Smooth muscle cell of the brain vasculature (primary cell): ENCODE data around the gene CAPS.

Experiments
- DNase-seq: peaks from one replicate; pipeline ENCODE4 v3.0.0-alpha.2; 2012; ENCODE audit warnings: low read depth, low spot score

The CAPS gene

DNA sequence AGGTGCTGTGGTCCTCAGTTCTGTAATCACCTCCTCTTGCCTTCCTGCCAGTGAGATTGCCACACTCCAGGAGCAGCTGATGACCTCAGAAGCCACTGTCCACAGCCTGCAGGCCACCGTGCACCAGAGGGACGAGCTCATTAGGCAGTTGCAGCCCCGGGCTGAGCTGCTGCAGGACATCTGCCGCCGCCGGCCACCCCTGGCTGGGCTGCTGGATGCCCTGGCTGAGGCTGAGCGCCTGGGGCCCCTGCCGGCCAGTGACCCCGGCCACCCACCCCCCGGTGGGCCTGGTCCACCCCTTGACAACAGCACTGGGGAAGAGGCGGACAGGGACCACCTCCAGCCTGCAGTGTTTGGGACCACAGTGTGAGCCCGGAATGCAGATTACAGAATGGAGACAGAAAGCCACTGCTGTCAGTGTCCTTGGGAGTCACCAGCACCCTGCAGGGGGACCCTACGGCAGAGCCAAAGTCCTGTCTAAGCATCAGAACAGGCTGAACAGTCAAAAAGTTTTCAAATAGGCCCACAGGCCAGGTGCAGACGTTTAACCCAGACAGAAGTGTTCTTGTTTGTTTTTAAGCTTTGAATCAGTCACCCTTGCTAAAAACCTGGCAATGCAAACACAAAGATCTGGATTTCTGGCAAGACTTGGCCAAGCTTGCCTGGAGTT is 5.1 kb upstream of the CAPS start:
- DNase-seq: no peak

DNA sequence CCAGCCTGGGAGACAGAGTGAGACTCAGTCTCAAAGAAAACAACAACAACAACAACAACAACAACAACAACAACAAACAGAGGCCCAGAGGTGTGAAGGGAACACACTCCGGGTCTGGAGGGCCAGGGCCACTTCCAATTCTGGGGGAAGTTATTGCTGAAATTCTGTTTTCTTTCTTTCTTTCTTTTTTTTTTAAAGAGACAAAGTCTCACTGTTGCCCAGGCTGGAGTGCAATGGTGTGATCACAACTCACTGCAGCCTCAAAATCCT is 3.5 kb upstream of the CAPS start:
- no peak for DNase-seq

DNA sequence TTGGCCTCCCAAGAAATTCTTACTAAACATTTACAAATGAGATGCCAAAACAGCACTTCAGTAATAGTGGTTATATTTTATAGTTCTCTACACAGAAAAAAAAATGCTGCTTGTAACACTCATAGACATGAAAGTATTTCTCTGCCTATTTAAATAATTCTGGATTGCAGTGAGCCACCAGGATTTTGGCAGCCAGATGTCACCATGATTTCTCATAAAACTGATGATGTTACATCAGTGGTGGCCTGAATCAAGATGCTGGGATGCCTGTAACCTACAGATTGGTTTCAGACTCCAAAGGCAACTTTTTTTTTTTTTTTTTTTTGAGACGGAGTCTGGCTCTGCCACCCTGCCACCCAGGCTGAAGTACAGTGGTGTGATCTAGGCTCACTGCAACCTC is 2.7 kb upstream of the CAPS start:
- DNase-seq: no peak

DNA sequence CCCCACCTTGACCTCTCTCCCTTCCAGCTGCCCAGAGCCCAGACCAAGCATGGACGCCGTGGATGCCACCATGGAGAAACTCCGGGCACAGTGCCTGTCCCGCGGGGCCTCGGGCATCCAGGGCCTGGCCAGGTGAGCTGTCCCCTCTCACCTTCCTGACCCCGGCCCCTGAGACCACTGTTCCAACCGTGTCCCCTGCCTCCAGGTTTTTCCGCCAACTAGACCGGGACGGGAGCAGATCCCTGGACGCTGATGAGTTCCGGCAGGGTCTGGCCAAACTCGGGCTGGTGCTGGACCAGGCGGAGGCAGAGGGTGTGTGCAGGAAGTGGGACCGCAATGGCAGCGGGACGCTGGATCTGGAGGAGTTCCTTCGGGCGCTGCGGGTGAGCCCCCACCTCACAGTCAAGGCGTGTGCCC is 312 bp downstream of the CAPS start:
- DNase-seq: no peak

DNA sequence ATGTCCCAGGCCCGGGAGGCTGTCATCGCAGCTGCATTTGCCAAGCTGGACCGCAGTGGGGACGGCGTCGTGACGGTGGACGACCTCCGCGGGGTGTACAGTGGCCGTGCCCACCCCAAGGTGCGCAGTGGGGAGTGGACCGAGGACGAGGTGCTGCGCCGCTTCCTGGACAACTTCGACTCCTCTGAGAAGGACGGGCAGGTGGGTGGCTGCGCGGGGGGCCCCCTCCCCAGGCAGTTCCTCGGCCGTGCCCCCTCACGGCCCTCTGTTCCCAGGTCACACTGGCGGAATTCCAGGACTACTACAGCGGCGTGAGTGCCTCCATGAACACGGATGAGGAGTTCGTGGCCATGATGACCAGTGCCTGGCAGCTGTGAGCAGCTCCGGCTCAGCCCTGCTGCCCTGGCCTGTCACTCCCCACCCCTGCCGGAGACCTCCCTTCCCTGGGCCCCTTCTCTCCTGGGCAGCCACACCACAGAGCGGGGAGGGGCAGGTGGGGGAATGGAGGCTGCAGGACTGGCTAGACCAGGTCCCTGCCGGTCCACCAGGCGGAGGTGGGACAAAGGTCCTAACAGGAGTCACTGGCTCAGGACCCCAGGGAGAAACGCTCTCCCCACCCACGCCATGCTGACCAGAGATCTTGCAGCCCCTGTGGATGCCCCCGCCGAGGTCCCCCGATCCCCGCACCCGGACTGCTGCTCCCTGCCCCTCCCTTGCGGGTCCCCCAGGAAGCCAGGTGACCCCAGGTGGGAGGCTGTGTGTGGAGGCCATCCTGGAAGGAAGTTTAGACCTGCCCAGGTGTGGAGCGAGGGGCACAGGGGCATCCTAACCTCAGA is 1.1 kb downstream of the CAPS start:
- DNase-seq: no peak

DNA sequence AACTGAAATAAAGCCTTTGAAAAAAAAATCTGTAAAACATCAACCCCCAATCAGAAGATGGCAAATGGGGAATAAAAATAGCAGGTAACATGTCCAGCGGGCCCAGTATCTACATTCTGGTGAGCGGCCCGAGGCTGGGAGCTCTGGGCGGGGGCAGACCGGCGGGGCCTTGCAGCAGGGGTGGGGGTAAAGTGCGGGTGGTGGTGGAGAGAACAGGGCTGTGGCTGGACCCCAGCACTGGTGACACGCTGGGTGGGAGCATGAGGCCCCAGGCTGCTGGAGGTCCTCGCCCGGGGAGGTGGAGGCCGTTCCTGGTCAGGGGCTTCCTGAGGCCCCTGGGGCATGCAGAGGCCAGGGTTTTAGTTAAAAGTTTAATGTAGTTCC is 1.7 kb downstream of the CAPS start:
- DNase-seq: no peak

DNA sequence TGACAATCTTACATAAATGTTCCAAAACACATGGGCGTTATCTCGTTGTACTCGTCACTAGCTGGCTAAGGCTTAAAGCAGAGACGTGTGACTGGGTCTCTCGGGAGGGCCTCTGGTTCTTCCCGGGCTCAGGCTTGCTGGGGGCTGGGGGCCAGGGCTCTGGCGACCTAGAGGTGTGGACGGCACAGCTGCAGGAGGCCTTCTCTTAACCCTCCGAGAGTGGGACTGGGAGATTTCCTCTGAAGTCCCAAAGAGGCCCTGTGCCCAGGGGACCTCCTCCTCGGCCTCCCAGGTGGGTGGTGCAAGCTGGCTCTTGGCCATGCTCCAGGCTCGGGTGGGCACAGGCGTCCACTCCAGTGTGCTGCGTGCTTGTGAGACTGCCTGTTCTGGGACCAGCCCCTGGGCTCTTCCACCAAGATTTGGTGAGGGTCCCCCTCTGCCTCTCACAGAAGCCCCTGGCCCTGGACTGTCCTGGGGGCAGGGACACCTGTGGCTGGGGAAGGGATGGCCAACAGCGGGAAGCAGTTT is 2.2 kb downstream of the CAPS start:
- DNase-seq: no peak

DNA sequence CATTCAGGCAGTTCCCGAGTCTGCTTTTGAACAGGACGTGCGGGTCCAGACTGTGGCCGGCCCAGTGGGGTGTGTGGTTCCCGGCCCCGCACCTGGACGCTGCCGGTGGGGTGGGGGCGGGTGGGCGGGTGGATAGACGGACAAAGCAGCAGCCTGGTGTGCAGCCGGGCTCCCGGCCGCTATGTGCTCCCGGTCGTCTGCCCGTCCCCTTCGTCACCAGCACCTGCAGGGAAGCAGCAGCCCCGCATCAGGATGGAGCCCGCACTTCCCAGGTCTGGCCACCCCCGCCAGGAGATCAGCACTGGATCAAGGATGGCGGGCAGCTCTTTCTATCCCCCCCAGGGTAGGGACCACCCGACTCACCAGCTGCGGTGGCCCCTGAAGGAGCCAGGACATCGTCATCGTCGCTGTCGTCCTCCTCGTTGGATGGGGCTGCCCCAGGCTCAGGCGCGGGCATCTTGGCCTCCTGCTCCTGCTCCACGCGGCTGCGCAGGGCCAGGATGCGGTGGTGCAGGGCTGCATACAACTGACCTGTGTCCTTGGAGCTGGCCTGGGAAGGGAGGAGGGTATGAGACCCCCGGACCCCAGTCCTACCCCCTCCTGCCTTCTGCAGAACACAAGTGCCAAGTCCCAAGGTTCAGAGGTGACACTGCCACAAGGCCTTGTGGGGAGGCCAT is 3.5 kb downstream of the CAPS start:
- DNase-seq: no peak

DNA sequence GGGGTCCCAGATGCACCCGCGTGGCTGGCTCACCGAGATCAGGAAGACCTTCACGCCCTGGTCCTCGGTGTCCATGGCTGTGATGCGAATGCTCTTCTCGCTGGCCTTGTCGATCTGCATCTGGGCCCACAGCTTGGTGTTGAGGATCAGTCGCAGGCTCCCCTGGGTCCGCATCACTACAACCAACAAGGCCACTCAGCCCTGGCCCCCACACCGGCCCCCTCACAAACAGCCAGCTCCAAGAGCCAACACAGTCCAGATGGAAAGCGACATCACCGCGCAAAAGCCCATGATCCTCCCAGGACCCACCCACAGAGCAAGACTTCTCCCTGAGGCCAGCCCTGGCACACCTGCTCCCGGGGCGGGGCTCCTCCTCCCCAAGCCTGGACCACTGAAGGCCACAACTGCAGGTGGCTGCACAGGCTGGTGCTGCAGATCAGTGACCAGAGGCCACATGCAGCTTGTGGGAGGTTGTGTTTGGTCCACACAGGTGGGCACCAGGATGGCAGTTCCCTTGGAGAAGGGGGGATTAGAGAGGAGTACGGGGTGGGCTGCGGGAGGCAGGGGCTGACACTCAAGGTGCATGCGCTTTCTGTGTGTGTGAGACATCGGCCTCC is 4.5 kb downstream of the CAPS start:
- DNase-seq: no peak

DNA sequence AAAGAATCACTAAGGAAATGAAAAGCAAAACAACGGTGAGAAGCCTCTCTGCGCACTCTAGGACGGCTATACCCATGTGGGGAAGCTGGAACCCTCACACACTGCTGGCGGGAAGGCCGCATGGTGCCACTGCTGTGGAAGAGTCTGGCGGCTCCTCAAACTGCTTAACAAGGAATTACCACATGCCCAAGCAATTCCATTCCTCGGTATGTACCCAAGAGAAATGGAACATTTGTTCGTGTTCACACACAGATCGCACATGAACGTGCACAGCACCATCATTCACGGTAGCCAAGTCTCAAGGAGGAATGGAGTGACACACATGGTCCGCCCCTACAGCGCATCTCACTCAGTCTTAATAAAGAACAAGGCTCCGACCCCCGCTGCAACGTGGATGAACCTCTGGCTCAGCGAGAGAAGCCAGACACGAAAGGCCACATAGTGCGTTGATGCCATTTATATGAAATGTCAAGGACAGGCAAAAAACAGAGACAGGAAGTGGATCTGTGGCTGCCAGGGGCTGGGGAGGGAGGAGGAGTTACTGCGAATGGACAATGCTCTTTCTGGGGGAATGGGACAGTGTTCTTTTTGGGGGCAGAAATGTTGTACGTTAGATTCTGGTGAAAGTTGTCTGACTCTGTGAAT is 7.6 kb downstream of the CAPS start:
- DNase-seq: no peak

DNA sequence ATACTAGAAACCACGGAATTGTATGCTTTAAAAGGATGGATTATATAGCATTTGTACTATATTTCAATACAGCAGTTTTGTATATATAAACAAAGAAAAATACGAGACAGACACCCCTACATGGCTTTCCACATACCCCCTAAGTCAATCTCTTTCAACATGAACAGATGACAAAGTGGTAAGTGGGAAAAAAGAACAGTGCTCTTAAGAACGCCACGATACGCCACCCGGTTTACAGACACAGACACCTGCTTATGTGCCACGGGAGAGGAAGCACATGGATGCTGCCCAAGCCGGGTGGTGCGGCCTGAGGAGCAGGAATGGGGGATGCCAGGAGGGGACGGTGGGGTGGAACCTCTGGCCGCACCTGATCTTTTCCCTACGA is 8.1 kb downstream of the CAPS start:
- no peak for DNase-seq

DNA sequence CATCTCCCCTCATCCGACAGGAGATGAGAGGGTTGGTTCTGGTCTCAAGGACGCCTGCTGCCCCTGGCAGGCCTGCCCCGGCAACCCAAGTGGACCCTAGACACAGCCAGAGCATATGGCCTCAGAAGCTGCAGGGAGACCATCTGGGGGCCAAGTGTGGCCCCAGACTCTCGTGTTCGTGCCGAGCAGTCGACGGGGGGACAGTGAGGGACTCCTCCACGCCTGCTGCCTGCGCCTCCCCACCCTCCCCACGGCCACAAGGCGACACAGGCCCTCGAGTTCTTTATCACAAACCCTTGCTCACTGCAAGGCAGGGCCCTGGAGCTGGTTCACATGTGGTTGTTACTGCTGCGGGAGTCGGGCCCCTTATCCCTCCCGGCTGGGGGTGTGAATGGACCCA is 9.3 kb downstream of the CAPS start:
- DNase-seq: no peak

DNA sequence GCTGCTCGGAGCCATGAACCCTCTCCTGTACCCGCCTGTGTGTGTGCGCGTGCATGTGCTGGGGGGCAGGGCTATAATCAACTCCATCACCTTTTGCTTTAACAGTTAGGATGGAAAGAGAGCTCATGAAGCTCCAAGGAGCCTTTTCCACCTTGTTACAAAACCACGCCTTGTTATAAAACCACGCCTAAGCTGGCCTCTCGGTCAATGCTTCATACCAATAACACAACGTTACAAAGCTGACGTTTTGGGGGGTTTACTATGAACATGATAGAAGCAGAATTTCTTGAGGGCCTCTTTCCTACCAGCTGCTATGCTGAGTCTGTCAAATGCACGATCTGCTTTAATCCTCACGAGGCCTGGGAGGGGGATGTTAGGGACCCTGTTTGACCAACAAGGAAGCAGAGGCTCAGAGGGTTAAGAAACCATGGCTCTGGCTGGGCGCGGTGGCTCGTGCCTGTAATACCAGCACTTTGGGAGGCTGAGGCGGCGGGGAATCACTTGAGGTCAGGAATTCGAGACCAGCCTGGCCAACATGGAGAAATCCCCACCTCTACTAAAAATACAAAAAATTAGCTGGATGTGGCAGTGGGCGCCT is 11.9 kb downstream of the CAPS start:
- no peak for DNase-seq

DNA sequence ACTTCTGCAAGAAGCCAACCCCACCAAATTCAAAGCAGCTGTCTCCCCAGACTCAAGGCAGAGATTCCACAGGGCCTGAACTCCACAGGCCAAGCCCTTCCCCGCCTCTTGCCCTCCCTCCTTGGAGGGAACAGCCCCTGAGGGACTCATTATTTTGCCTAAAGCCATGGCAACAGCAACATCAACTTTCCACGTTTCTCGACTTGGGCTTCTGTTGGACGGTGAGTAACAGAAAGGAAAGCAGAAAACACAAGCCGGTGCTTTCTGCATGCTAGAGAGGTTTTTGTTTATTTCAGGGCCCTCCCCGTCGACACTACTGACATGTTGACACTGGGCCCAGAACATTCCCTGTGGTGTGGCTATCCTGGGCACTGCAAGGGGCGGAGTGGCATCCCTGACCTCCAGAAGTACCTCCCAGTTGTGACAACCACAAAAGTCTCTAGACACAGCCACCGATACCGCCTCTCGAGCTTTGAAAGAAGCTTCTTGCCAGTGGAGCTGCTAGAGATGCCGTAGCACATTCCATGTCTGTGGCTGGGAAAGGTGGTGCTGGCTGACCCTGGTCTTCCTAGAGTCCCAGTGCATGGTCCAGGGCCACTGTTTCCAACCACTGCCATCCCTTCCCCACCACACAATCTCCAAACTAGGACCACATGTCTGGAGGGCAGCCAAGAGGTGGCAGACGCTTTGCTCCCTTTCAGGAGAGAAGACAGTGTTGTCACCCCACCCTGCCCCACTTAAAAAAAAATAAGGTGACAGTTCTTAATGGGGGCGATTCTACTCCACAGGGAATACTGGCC is 12.8 kb downstream of the CAPS start:
- DNase-seq: no peak

DNA sequence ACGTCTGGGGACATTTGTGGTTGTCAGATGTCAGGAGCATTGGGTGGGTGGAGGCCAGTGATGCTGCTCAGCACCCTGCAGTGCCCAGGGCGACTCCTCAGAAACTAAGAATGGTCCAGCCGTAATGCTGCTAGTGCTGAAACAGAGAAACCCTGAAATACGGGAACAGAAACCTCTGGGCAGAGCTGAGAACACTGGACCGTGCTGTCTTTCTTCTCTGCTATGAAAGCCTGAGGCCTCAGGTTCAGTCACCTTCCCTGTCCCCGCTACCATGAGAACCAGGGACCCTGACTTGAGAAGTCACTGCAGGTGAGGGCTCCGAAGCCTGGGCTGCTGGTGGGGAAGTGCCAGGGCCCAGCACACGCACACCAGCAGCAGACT is 13.4 kb downstream of the CAPS start:
- no peak for DNase-seq

DNA sequence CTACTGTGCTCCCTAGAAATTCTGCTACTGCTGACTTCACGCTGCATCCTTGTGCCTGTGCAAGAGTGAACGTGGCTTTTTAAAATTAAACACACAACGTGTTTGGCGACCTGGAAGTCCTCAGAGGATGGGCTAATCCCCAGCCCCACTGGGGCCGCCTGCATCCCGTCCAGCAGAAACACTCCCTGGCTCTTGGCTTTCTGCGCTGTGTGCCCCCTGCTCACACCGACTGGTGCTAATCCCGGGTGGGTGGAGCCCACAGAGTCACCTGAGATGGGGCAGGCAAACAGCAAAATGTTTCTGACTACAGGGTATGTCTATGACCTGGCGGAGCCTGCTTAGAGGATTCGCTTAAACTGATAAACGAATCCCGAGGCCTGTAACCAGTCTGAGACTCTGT is 15.1 kb downstream of the CAPS start:
- DNase-seq: no peak

DNA sequence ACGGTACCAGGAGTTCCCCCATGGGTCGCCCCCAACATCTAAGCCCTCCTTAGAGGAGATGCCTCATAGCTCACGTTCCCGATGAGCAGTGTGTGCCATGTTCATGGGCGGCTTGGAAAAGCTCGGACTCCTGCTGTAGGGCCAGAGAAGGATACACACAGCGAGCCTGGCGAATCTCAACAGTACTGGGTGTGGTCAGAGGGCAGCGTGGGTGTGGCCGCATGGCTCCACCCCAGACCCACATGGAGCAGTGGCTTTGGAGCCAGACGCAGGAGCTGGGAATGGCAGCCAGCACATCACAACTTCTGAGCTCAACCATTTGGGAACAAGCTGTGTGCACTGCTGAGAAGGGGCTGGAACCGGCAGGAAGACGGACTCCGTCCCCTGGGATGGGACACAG is 15.6 kb downstream of the CAPS start:
- DNase-seq: no peak

DNA sequence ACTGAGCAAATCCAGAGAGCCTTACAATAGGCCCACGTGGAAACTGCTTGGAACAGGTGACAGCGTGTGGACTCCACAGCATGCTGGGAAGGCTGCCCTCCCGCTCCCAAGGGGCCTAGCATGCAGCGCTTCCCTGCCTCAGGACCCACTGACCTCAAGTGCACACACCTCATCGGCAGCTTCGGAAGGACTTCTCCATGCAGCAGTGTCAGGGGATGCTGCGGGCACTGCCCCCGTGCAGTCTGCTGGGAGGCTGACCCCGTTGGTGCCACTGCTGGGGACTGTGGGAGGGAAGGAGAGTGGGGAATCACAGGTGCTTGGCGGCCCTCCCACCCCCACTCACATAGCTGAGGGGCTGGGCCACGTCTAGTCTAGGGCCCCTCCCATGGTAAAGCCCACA is 17.2 kb downstream of the CAPS start:
- DNase-seq: no peak

DNA sequence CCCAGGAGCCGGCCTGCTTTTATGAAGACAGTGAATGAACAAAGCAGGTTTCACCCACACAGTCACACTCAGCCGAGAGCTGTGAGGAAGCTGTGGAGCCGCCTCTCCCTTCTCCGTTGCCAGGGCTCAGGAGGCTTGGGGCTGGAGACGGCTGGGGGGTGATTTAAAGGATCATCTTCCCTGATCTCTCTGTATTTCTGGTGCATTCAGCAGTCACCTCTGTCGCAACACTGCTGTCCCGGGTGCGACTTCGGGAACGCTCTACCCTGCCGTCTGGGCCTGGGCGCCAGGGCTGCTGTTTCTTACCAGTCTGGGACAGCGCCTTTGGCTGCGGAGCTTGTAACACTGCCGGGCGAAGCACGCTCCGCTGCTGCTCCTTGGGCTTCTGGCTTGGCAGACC is 18.1 kb downstream of the CAPS start:
- no peak for DNase-seq

DNA sequence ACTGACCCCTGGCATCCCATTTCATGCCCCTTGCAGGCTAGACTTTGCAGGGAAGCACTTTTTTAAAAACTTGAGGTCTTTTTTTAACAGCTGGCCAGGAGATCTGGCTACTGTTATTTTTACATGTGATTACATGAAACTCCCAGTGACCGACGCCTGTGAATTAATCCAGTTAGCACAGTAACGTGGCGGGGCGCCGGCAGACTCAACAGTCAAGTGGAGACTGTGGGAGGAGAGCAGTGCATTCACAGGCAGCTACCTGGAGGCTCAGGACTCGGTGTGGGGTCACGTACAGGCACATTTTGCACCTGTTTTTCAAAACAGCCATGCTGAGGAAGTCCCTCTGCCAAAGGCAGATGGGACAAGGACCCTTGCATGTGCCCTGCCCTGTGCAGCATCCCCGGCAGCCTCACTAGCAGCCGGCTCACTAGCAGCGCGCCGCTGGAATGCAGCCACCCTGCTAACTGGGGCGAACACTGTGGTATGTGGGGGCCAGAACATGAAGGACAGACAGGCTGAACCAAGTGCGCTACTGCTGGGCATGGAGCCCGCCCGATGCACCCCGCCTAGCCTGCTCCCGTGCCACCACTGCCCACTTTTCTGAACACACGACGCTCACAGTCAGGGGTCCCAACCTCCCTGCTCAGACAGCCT is 18.7 kb downstream of the CAPS start:
- no peak for DNase-seq
